Stimulated activated effector memory CD8-positive, alpha-beta T cell treated with anti-CD3 and anti-CD28 coated beads, Interleukin-12 subunit alpha, Interleukin-12 subunit beta, amount 100 ng/mL, for 72 hours (primary cell): ENCODE results near the gene UBE3C.
"Not testable (repeated sequence)": the region's sequence is repeated elsewhere in the genome, so short reads cannot be mapped to it uniquely, and the experiment has no call there.

Experiments used
- ATAC-seq: fragments of 150-1000 bp; cut with Tn5 transposase; 2 replicates; pipeline ENCODE4 v1.10.0; 2021
- DNase-seq, 2 donors: peaks; one replicate each; pipeline ENCODE4 v3.0.0; 2021 to 2022; ENCODE audit warnings: low spot score in 2 of 2
- H3K27ac Mint-ChIP-seq: one replicate; pipeline ENCODE4 v1.8.0; 2022; ENCODE audit warnings: mild to moderate bottlenecking, mixed read lengths
- H3K36me3 Mint-ChIP-seq: one replicate; pipeline ENCODE4 v1.8.0; 2022; ENCODE audit warnings: mild to moderate bottlenecking, mixed read lengths
- H3K4me1 Mint-ChIP-seq: one replicate; pipeline ENCODE4 v1.8.0; 2022; ENCODE audit warnings: mixed read lengths
- H3K4me3 Mint-ChIP-seq: one replicate; pipeline ENCODE4 v1.8.0; 2022; ENCODE audit warnings: mild to moderate bottlenecking, mixed read lengths
- H3K9me3 Mint-ChIP-seq: one replicate; pipeline ENCODE4 v1.8.0; 2022; ENCODE audit warnings: mixed read lengths

UBE3C gene

GRCh38 chr7:157122800-157123495 lies 15.8 kb upstream of the UBE3C start:
- ATAC-seq (no peak), DNase-seq (no peak)
- Mint-ChIP-seq H3K9me3 (peaks cover under 1% of the 10 kb centered on the region), H3K4me3 (no peak overlapping the region), H3K36me3 (no peaks in the 10 kb centered on the region), H3K4me1 (no peaks in the 10 kb centered on the region), H3K27ac (no peak overlapping the region)

- no peak for DNase-seq
- H3K27ac Mint-ChIP-seq, result no peak overlapping the region
Measured at GRCh38 chr7:157124690-157125089, 14.0 kb upstream of the UBE3C start.

GRCh38 chr7:157125376-157126223 lies 13.1 kb upstream of the UBE3C start:
- Mint-ChIP-seq H3K27ac (no peak overlapping the region), H3K36me3 (no peaks in the 10 kb centered on the region), H3K4me3 (no peak overlapping the region), H3K9me3 (no peaks in the 10 kb centered on the region), H3K4me1 (no peaks in the 10 kb centered on the region)
- no peak for DNase-seq
- no peak for ATAC-seq

More at GRCh38 chr7:157124690-157125089, 14.0 kb upstream of the UBE3C start:
- H3K9me3 Mint-ChIP-seq, result no peaks in the 10 kb centered on the region
- no peaks in the 10 kb centered on the region for H3K36me3 Mint-ChIP-seq
- no peaks in the 10 kb centered on the region for H3K4me1 Mint-ChIP-seq
- ATAC-seq, result no peak
- H3K4me3 Mint-ChIP-seq, result no peak overlapping the region

GRCh38 chr7:157126921-157127320 lies 11.8 kb upstream of the UBE3C start:
- Mint-ChIP-seq H3K4me3 (no peak overlapping the region), H3K27ac (no peak overlapping the region), H3K4me1 (no peaks in the 10 kb centered on the region), H3K9me3 (no peaks in the 10 kb centered on the region), H3K36me3 (no peaks in the 10 kb centered on the region)
- DNase-seq, result no peak
- ATAC-seq, result no peak

- H3K4me3 Mint-ChIP-seq, result no peak overlapping the region
- H3K4me1 Mint-ChIP-seq, result no peaks in the 10 kb centered on the region
- no peak overlapping the region for H3K27ac Mint-ChIP-seq
- ATAC-seq (no peak), DNase-seq (no peak)
- no peaks in the 10 kb centered on the region for H3K36me3 Mint-ChIP-seq
- H3K9me3 Mint-ChIP-seq, result no peaks in the 10 kb centered on the region
Measured at GRCh38 chr7:157129200-157129599, 9.5 kb upstream of the UBE3C start.

- DNase-seq, result no peak
- H3K36me3 Mint-ChIP-seq, result no peaks in the 10 kb centered on the region
- H3K4me1 Mint-ChIP-seq, result no peaks in the 10 kb centered on the region
- ATAC-seq, result no peak
- no peaks in the 10 kb centered on the region for H3K9me3 Mint-ChIP-seq
- no peak overlapping the region for H3K4me3 Mint-ChIP-seq
- H3K27ac Mint-ChIP-seq, result no peak overlapping the region
Measured at GRCh38 chr7:157129907-157130460, 8.7 kb upstream of the UBE3C start.

- not testable (repeated sequence) for ATAC-seq, DNase-seq
Measured at GRCh38 chr7:157130849-157131248, 7.9 kb upstream of the UBE3C start.

GRCh38 chr7:157132796-157133195 lies 5.9 kb upstream of the UBE3C start:
- DNase-seq (no peak), ATAC-seq (no peak)
- no peaks in the 10 kb centered on the region for H3K36me3 Mint-ChIP-seq
- no peak overlapping the region for H3K27ac Mint-ChIP-seq
- H3K4me3 Mint-ChIP-seq, result no peak overlapping the region
- H3K4me1 Mint-ChIP-seq, result peaks cover 6% of the 10 kb centered on the region
- H3K9me3 Mint-ChIP-seq, result no peaks in the 10 kb centered on the region

More at GRCh38 chr7:157130849-157131248, 7.9 kb upstream of the UBE3C start:
- not testable (repeated sequence) for H3K4me3 Mint-ChIP-seq, H3K36me3 Mint-ChIP-seq, H3K27ac Mint-ChIP-seq, H3K9me3 Mint-ChIP-seq, H3K4me1 Mint-ChIP-seq

GRCh38 chr7:157133304-157133703 lies 5.4 kb upstream of the UBE3C start:
- no peaks in the 10 kb centered on the region for H3K9me3 Mint-ChIP-seq
- no peak for ATAC-seq
- no peak for DNase-seq
- no peak overlapping the region for H3K4me3 Mint-ChIP-seq
- H3K36me3 Mint-ChIP-seq, result no peaks in the 10 kb centered on the region
- no peak overlapping the region for H3K27ac Mint-ChIP-seq
- peaks cover 6% of the 10 kb centered on the region for H3K4me1 Mint-ChIP-seq

- H3K4me1 Mint-ChIP-seq, result peaks cover 18% of the 10 kb centered on the region
- H3K4me3 Mint-ChIP-seq, result no peak overlapping the region
- DNase-seq (no peak), ATAC-seq (no peak)
- H3K9me3 Mint-ChIP-seq, result no peaks in the 10 kb centered on the region
- H3K27ac Mint-ChIP-seq, result no peak overlapping the region
- H3K36me3 Mint-ChIP-seq, result peaks cover 18% of the 10 kb centered on the region
Measured at GRCh38 chr7:157136372-157136771, 2.4 kb upstream of the UBE3C start.

GRCh38 chr7:157138101-157138423 lies 664 bp upstream of the UBE3C start:
- no peaks in the 10 kb centered on the region for H3K9me3 Mint-ChIP-seq

GRCh38 chr7:157139111-157139809 lies 534 bp downstream of the UBE3C start:
- ATAC-seq (peak; percentile 82), DNase-seq (no peak)
- peak overlapping the region; percentile 76 for H3K27ac Mint-ChIP-seq
- peaks cover 45% of the 10 kb centered on the region for H3K4me1 Mint-ChIP-seq
- peak overlapping the region; percentile 72 for H3K4me3 Mint-ChIP-seq
- H3K36me3 Mint-ChIP-seq, result peaks cover 47% of the 10 kb centered on the region
- no peaks in the 10 kb centered on the region for H3K9me3 Mint-ChIP-seq

More at GRCh38 chr7:157138101-157138423, 664 bp upstream of the UBE3C start:
- Mint-ChIP-seq H3K27ac (peak overlapping the region; percentile 81), H3K4me1 (peaks cover 33% of the 10 kb centered on the region), H3K4me3 (peak overlapping the region; percentile 72), H3K36me3 (peaks cover 35% of the 10 kb centered on the region)
- no peak for ATAC-seq
- no peak for DNase-seq

- Mint-ChIP-seq H3K9me3 (no peaks in the 10 kb centered on the region), H3K27ac (peak overlapping the region; percentile 76), H3K4me3 (peak overlapping the region; percentile 72), H3K36me3 (peaks cover 54% of the 10 kb centered on the region), H3K4me1 (peaks cover 52% of the 10 kb centered on the region)
- DNase-seq, result no peak
- no peak for ATAC-seq
Measured at GRCh38 chr7:157139810-157140510, 1.2 kb downstream of the UBE3C start.

- DNase-seq, result no peak
- Mint-ChIP-seq H3K27ac (peak overlapping the region; percentile 76), H3K4me1 (peaks cover 57% of the 10 kb centered on the region), H3K36me3 (peaks cover 56% of the 10 kb centered on the region), H3K4me3 (peak overlapping the region; percentile 72), H3K9me3 (no peaks in the 10 kb centered on the region)
- no peak for ATAC-seq
Measured at GRCh38 chr7:157140511-157140905, 1.8 kb downstream of the UBE3C start.
